H1 (cell line): Measurements from ENCODE around the gene ANK3. TPM values are rescaled to one million over a fixed set of nuclear protein-coding genes. Genes with fewer than 3 reads are reported as not detected.

Source experiments
- CTCF ChIA-PET: fragments of 300-600 bp; sonication (Branson Sonifier 250); formaldehyde crosslinking; loops from one replicate; lab custom pipeline; 2021; ENCODE audit not compliant: partially characterized antibody; lab: Charles Lee
- POLR2A ChIA-PET: fragments of 300-600 bp; sonication (Branson Sonifier 250); formaldehyde crosslinking; loops from one replicate; lab custom pipeline; 2021; ENCODE audit warnings: inconsistent platforms; ENCODE audit not compliant: partially characterized antibody; lab: Charles Lee
- DNase-seq, 2 experiments: peaks; one replicate each; pipeline versions ENCODE4 v3.0.0 to v3.0.0-alpha.2; 2010 to 2022; ENCODE audit warnings: low spot score in 2 of 2, low read depth in 1 of 2, mixed read lengths in 1 of 2
- FAIRE-seq: peaks from 2 replicates; lab custom pipeline; 2011; peaks lifted over from hg19 to GRCh38; lab: Jason Lieb, UNC
- H2AFZ ChIP-seq: 2 replicates; pipeline ENCODE4 v1.8.1; 2012; ENCODE audit warnings: low read length, inconsistent platforms
- H2AK5ac ChIP-seq: 2 replicates; pipeline ENCODE4 v1.6.1; 2013; ENCODE audit warnings: low read depth, low read length
- H2BK120ac ChIP-seq: replicated peaks from 2 replicates; pipeline ENCODE3; 2013; ENCODE audit warnings: low read depth, low read length, inconsistent platforms
- H2BK12ac ChIP-seq: 2 replicates; pipeline ENCODE4 v1.6.1; 2013; ENCODE audit warnings: low read depth, low read length
- H2BK15ac ChIP-seq: 2 replicates; pipeline ENCODE4 v1.6.1; 2013; ENCODE audit warnings: low read length
- H2BK20ac ChIP-seq: 2 replicates; pipeline ENCODE4 v1.6.1; 2013; ENCODE audit warnings: low read length
- H2BK5ac ChIP-seq: 2 replicates; pipeline ENCODE4 v1.6.1; 2013; ENCODE audit warnings: low read depth, low read length
- H3K14ac ChIP-seq: 2 replicates; pipeline ENCODE4 v1.6.1; 2013; ENCODE audit warnings: inconsistent platforms; ENCODE audit not compliant: insufficient read length
- H3K18ac ChIP-seq: 2 replicates; pipeline ENCODE4 v1.6.1; 2013; ENCODE audit warnings: low read length; ENCODE audit errors: extremely low read depth
- H3K23ac ChIP-seq: 2 replicates; pipeline ENCODE4 v1.6.1; 2013; ENCODE audit warnings: inconsistent platforms; ENCODE audit not compliant: insufficient read length
- H3K23me2 ChIP-seq: 2 replicates; pipeline ENCODE4 v1.6.1; 2013; ENCODE audit warnings: low read depth, low read length
- H3K27ac ChIP-seq: 2 replicates; pipeline ENCODE4 v1.6.1; 2011; ENCODE audit warnings: low read depth, low read length, inconsistent platforms
- H3K27me3 ChIP-seq, 4 experiments: replicated peaks in 1 of 4; 1 replicate in 1 of 4; 2 replicates in 3 of 4; pipeline versions ENCODE4 v1.6.1 to v1.8.1; 2011 to 2013; ENCODE audit warnings: low read length in 3 of 4, mild to moderate bottlenecking in 3 of 4, inconsistent platforms in 2 of 4, mixed read lengths in 2 of 4, moderate library complexity in 1 of 4; ENCODE audit not compliant: control insufficient read depth in 3 of 4, insufficient read depth in 3 of 4; ENCODE audit errors: extremely low read depth in 1 of 4
- H3K36me3 ChIP-seq, 4 experiments: 2 replicates each; pipeline versions ENCODE4 v1.6.1 to v1.8.1; 2011 to 2013; ENCODE audit warnings: mild to moderate bottlenecking in 4 of 4, low read length in 3 of 4, moderate library complexity in 2 of 4, control low read depth in 1 of 4, inconsistent platforms in 1 of 4; ENCODE audit not compliant: insufficient read depth in 4 of 4, control insufficient read depth in 2 of 4
- H3K4ac ChIP-seq: replicated peaks from 2 replicates; pipeline ENCODE3; 2013; ENCODE audit warnings: low read length, low read depth, mixed read lengths, inconsistent platforms; ENCODE audit not compliant: insufficient read length
- H3K4me1 ChIP-seq, 4 experiments: replicated peaks in 1 of 4; 1 replicate in 1 of 4; 2 replicates in 3 of 4; pipeline versions ENCODE4 v1.6.1 to v1.8.1; 2011 to 2013; ENCODE audit warnings: low read length in 3 of 4, inconsistent platforms in 2 of 4, mixed read lengths in 1 of 4; ENCODE audit not compliant: insufficient read depth in 4 of 4, control insufficient read depth in 3 of 4
- H3K4me2 ChIP-seq, 2 experiments: 2 replicates each; pipeline versions ENCODE4 v1.6.1 to v1.8.1; 2011 to 2013; ENCODE audit warnings: low read depth in 2 of 2, low read length in 2 of 2, control low read depth in 1 of 2, inconsistent platforms in 1 of 2, mild to moderate bottlenecking in 1 of 2; ENCODE audit not compliant: insufficient read depth in 1 of 2
- H3K4me3 ChIP-seq, 4 experiments: fragments of 200-600, 300-600 bp in 1 of 4; sonication (generic), shearing (Covaris generic), sonication (Bioruptor Twin) in 1 of 4; 2 replicates each; pipeline versions ENCODE4 v1.5.1 to v1.8.1; 2011 to 2016; ENCODE audit warnings: low read length in 4 of 4, low read depth in 3 of 4, control low read depth in 2 of 4, inconsistent platforms in 2 of 4, mild to moderate bottlenecking in 2 of 4, mixed read lengths in 1 of 4, moderate library complexity in 1 of 4; ENCODE audit not compliant: insufficient read depth in 2 of 4; ENCODE audit errors: extremely low read depth in 1 of 4
- H3K56ac ChIP-seq: replicated peaks from 2 replicates; pipeline ENCODE3; 2013; ENCODE audit warnings: low read depth, mild to moderate bottlenecking, mixed read lengths, low read length, inconsistent platforms; ENCODE audit not compliant: insufficient read length
- H3K79me1 ChIP-seq: 2 replicates; pipeline ENCODE4 v1.6.1; 2013; ENCODE audit warnings: low read depth, low read length, control low read depth
- H3K79me2 ChIP-seq, 2 experiments: 2 replicates each; pipeline versions ENCODE4 v1.6.1 to v1.8.1; 2012 to 2013; ENCODE audit warnings: low read length in 2 of 2, mild to moderate bottlenecking in 2 of 2, inconsistent platforms in 1 of 2; ENCODE audit not compliant: insufficient read depth in 2 of 2, control insufficient read depth in 1 of 2
- H3K9ac ChIP-seq, 4 experiments: replicated peaks in 1 of 4; 1 replicate in 1 of 4; 2 replicates in 3 of 4; pipeline versions ENCODE4 v1.6.1 to v1.8.1; 2011 to 2013; ENCODE audit warnings: low read depth in 3 of 4, low read length in 3 of 4, control low read depth in 2 of 4, mild to moderate bottlenecking in 2 of 4, moderate library complexity in 2 of 4, inconsistent platforms in 1 of 4; ENCODE audit errors: extremely low read depth in 1 of 4
- H3K9me3 ChIP-seq, 2 experiments: 2 replicates each; pipeline versions ENCODE4 v1.6.1 to v1.8.1; 2012 to 2013; ENCODE audit warnings: mild to moderate bottlenecking in 2 of 2, moderate library complexity in 2 of 2, control low read depth in 1 of 2, inconsistent platforms in 1 of 2, low read depth in 1 of 2, low read length in 1 of 2, mixed read lengths in 1 of 2; ENCODE audit not compliant: insufficient read depth in 2 of 2
- H4K20me1 ChIP-seq, 2 experiments: replicated peaks in 1 of 2; 2 replicates each; pipeline versions ENCODE3 to v1.8.1; 2011 to 2013; ENCODE audit warnings: inconsistent platforms in 2 of 2, low read length in 2 of 2, mild to moderate bottlenecking in 1 of 2; ENCODE audit not compliant: insufficient read depth in 2 of 2, control insufficient read depth in 1 of 2
- H4K5ac ChIP-seq: 2 replicates; pipeline ENCODE4 v1.6.1; 2013; ENCODE audit warnings: low read length, low read depth, mixed read lengths, inconsistent platforms; ENCODE audit not compliant: insufficient read length
- H4K8ac ChIP-seq: 2 replicates; pipeline ENCODE4 v1.8.0; 2013; ENCODE audit warnings: mild to moderate bottlenecking, moderate library complexity, low read length, inconsistent platforms; ENCODE audit not compliant: insufficient read depth; ENCODE audit errors: extremely low read depth
- H4K91ac ChIP-seq: replicated peaks from 2 replicates; pipeline ENCODE3; 2013; ENCODE audit warnings: low read length, mixed read lengths, inconsistent platforms; ENCODE audit not compliant: insufficient read length
- CEBPB ChIP-seq: IDR thresholded peaks from 2 replicates; pipeline ENCODE4 v1.6.1; 2012; ENCODE audit warnings: low read depth, low read length
- WGBS, 2 experiments: shearing (Covaris generic) in 1 of 2; methylation state at CpG; one replicate each; pipeline versions ENCODE4 v1.1.6 to v1.1.7; 2013 to 2015; ENCODE audit warnings: low lambda C conversion rate in 2 of 2, mixed read lengths in 2 of 2, inconsistent platforms in 1 of 2, low coverage in 1 of 2, missing lambda C conversion rate in 1 of 2; ENCODE audit not compliant: insufficient replicate concordance in 2 of 2, insufficient coverage in 1 of 2, insufficient read length in 1 of 2; ENCODE audit errors: extremely low coverage in 1 of 2, missing lambda C conversion rate in 1 of 2; 5-methylcytosine and 5-hydroxymethylcytosine counted together
- polyA plus RNA-seq, 7 experiments: library from polyadenylated mRNA; depleted of rRNA in 3 of 7; stranded (reverse) in 5 of 7; unstranded in 2 of 7; fragments of >200 nt in 5 of 7; fragments of 200-250 nt in 2 of 7; gene quantifications; 1 replicate in 5 of 7; 2 replicates in 1 of 7; 4 replicates in 1 of 7; pipeline versions ENCODE4 v1.2.1 to v1.2.3, GENCODE V29; 2011 to 2013; ENCODE audit warnings: missing spikeins in 2 of 7, mixed read lengths in 2 of 7
- total RNA-seq: library from RNA; stranded (reverse); fragmentation: NEBNext Ultra II Directional; extraction: Animal tissue kit (Norgen Biotek cat#: 25700); gene quantifications from 2 replicates; pipeline ENCODE4 v1.2.1, GENCODE V29; 2021

The ANK3 gene
- total and polyA plus RNA-seq, 2 of the 8 experiments (the other 6 are each of a cell fraction or from before 2014, with no cell fraction given) = 18.1 to 67.9 TPM

DNA sequence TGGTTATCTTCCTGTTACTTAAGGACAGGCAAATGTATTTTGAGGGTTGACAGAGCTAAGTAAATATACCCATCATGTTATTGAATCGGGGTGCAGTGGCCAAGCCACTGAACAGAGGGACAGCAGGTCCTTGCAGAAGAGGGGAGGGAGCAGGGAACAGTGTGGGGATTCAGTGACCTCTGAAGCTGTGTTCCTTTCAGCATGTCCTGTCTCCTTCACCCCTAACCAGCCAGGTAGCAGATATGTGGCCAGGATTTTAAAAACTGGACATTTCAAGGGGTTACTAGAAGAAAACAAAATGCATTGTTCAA is 12.7 kb downstream of the ANK3 start:
- Histone ChIP-seq H4K5ac (no peak overlapping the region), H3K4ac (no peak overlapping the region), H3K18ac (no peak overlapping the region), H2BK20ac (no peak overlapping the region), H3K27me3 (no peaks in the 10 kb centered on the region), H3K79me2 (no peaks in the 10 kb centered on the region), H3K36me3 (no peaks in the 10 kb centered on the region), H2BK15ac (no peak overlapping the region), H4K91ac (no peak overlapping the region), H3K4me2 (no peak overlapping the region), H4K8ac (no peak overlapping the region), H2AFZ (no peak overlapping the region), H3K79me1 (no peaks in the 10 kb centered on the region), H3K27ac (no peak overlapping the region), H3K9me3 (no peaks in the 10 kb centered on the region), H3K14ac (no peak overlapping the region), H3K23ac (no peak overlapping the region), H2BK5ac (no peak overlapping the region), H2AK5ac (no peak overlapping the region), H4K20me1 (no peaks in the 10 kb centered on the region), H3K4me1 (peaks cover 0 to 6% (median 3%) of the 10 kb centered on the region in 4 experiments; a peak in 4 of 7 replicates), H3K9ac (no peak overlapping the region), H3K23me2 (no peaks in the 10 kb centered on the region), H2BK120ac (no peak overlapping the region), H3K4me3 (no peak overlapping the region), H2BK12ac (no peak overlapping the region), H3K56ac (no peak overlapping the region)
- no peak for TF ChIP-seq CEBPB
- 56% methylated on average over 1 of the region's 1 CpG; no CpG with 5 or more reads in 1 of the 2 experiments for WGBS, 2 experiments
- POLR2A ChIA-PET = interaction anchor here (0.6 kb wide), 1 partner anchor 914 kb away, joined by 3 read pairs; no protein-coding TSS in a partner anchor
- FAIRE-seq (peak; percentile 13), DNase-seq (no peak)
- CTCF ChIA-PET = interaction anchor here (1.0 kb wide), 2 partner anchors 17 to 263 kb away, joined by 3 to 4 read pairs; no protein-coding TSS in a partner anchor
